Spleen (tissue), 11 donors: ENCODE data around the gene PAPPA. TPM values are rescaled to one million over a fixed set of nuclear protein-coding genes. Genes with fewer than 3 reads are reported as not detected.

Experiments used
- DNase-seq: peaks from one replicate; pipeline ENCODE4 v3.0.0-alpha.2; 2020
- H3K27ac ChIP-seq, 8 donors: fragments of 200-600 bp; sonication (generic) in 7 of 8; 1 replicate in 4 of 8; 2 replicates in 4 of 8; pipeline versions ENCODE4 v1.5.0 to v1.8.0; 2016 to 2021; ENCODE audit warnings: inconsistent platforms in 4 of 8, mild to moderate bottlenecking in 4 of 8, moderate library complexity in 1 of 8
- H3K27me3 ChIP-seq, 7 donors: fragments of 200-600 bp; sonication (generic) in 6 of 7; replicated peaks in 1 of 7; 1 replicate in 4 of 7; 2 replicates in 3 of 7; pipeline versions ENCODE4 v1.5.0 to v1.8.0; 2016 to 2021; ENCODE audit warnings: inconsistent platforms in 3 of 7, mild to moderate bottlenecking in 1 of 7
- H3K36me3 ChIP-seq, 6 donors: fragments of 200-600 bp; sonication (generic) in 5 of 6; 1 replicate in 4 of 6; 2 replicates in 2 of 6; pipeline versions ENCODE4 v1.5.0 to v1.8.0; 2016 to 2021; ENCODE audit warnings: inconsistent platforms in 2 of 6
- H3K4me1 ChIP-seq, 6 donors: fragments of 200-600 bp; sonication (generic) in 5 of 6; 1 replicate in 3 of 6; 2 replicates in 3 of 6; pipeline versions ENCODE4 v1.5.0 to v1.8.0; 2016 to 2021; ENCODE audit warnings: inconsistent platforms in 3 of 6
- H3K4me3 ChIP-seq, 8 donors: fragments of 200-600 bp; sonication (generic) in 7 of 8; 1 replicate in 4 of 8; 2 replicates in 4 of 8; pipeline versions ENCODE4 v1.5.0 to v1.8.0; 2016 to 2021; ENCODE audit warnings: inconsistent platforms in 4 of 8, mild to moderate bottlenecking in 4 of 8, moderate library complexity in 2 of 8
- H3K9me3 ChIP-seq, 8 donors: fragments of 200-600 bp; sonication (generic) in 7 of 8; 1 replicate in 4 of 8; 2 replicates in 4 of 8; pipeline versions ENCODE4 v1.5.0 to v1.8.0; 2016 to 2021; ENCODE audit warnings: inconsistent platforms in 4 of 8
- POLR2A ChIP-seq, 3 donors: fragments of 450-650 bp; IDR thresholded peaks; one replicate each; pipeline ENCODE4 v1.5.1; 2017; ENCODE audit warnings: antibody characterized with exemption in 3 of 3, mild to moderate bottlenecking in 1 of 3
- POLR2AphosphoS5 ChIP-seq, 3 donors: sonication (generic); formaldehyde crosslinking; IDR thresholded peaks; one replicate each; pipeline ENCODE4 v1.5.1; 2017; ENCODE audit warnings: antibody characterized with exemption in 3 of 3
- WGBS, 5 donors: extraction: QIAGEN DNeasy Blood & Tissue Kit in 3 of 5; methylation state at CpG; one replicate each; pipeline versions ENCODE4 v1.1.5 to v1.1.7; 2013 to 2018; 5-methylcytosine and 5-hydroxymethylcytosine counted together
- intact Hi-C: fragments of 100-400 bp; cut with DNase I; formaldehyde crosslinking; loops from one replicate; pipeline ENCODE4 v1.15.0; 2023; ENCODE audit warnings: low total_unique reads
- polyA plus RNA-seq, 3 donors: library from polyadenylated mRNA; stranded (reverse); fragments of 200-250 nt; gene quantifications; one replicate each; pipeline ENCODE4 v1.2.1, GENCODE V29; 2013
- total RNA-seq, 7 donors: library from RNA; depleted of rRNA in 3 of 7; stranded (reverse); fragments of >200 nt in 3 of 7; fragmentation: NEBNext Ultra II Directional in 4 of 7; extraction: Animal tissue kit (Norgen Biotek cat#: 25700) in 4 of 7; gene quantifications; one replicate each; pipeline versions ENCODE4 v1.1.0 to v1.2.1, GENCODE V29; 2016 to 2021
- TF ChIP-seq, protein P1 (sequence below), 11 experiments: fragments of 200-600 bp in 7 of 11; fragments of 450-650 bp in 4 of 11; sonication (generic) in 4 of 11; IDR thresholded peaks in 8 of 11; conservative IDR thresholded peaks in 3 of 11; 1 replicate in 7 of 11; 2 replicates in 4 of 11; pipeline versions ENCODE4 v1.4.0 to v1.8.0; 2016 to 2021; ENCODE audit warnings: antibody characterized with exemption in 11 of 11, inconsistent platforms in 4 of 11, mild to moderate bottlenecking in 1 of 11
- donor health status: healthy with polysubstance abuse.
- donor health status: DM: no; HTN: no; CAD: no; lungs with moderate emphysema.
- donor health status: DM: no; HTN: no; CAD: no.
- donor health status: Bipolar disorder and iron deficiency.
- donor health status: healthy.
- donor health status: DM: no; HTN: no; CAD: no.
- donor health status: DM: yes; HTN: yes; CAD: no.

PAPPA gene
- total and polyA plus RNA-seq, 10 donors, result 0.13 to 1.4 (median 0.45) TPM

GRCh38 chr9:116309900-116310611, 156.5 kb downstream of the PAPPA start:
- Histone ChIP-seq H3K9me3 (no peaks in the 10 kb centered on the region), H3K27ac (no peak overlapping the region), H3K4me3 (no peak overlapping the region), H3K27me3 (no peaks in the 10 kb centered on the region), H3K4me1 (no peaks in the 10 kb centered on the region), H3K36me3 (no peaks in the 10 kb centered on the region)
- intact Hi-C loops, result no loop called here
- TF ChIP-seq, protein P1, sequence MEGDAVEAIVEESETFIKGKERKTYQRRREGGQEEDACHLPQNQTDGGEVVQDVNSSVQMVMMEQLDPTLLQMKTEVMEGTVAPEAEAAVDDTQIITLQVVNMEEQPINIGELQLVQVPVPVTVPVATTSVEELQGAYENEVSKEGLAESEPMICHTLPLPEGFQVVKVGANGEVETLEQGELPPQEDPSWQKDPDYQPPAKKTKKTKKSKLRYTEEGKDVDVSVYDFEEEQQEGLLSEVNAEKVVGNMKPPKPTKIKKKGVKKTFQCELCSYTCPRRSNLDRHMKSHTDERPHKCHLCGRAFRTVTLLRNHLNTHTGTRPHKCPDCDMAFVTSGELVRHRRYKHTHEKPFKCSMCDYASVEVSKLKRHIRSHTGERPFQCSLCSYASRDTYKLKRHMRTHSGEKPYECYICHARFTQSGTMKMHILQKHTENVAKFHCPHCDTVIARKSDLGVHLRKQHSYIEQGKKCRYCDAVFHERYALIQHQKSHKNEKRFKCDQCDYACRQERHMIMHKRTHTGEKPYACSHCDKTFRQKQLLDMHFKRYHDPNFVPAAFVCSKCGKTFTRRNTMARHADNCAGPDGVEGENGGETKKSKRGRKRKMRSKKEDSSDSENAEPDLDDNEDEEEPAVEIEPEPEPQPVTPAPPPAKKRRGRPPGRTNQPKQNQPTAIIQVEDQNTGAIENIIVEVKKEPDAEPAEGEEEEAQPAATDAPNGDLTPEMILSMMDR (IDR thresholded peaks at IDR 0.05 in 8 of 11, conservative IDR thresholded peaks at IDR 0.05 in 3 of 11), result no peak
- TF ChIP-seq POLR2AphosphoS5 (IDR thresholded peaks at IDR 0.05) (no peak), POLR2A (IDR thresholded peaks at IDR 0.05) (no peak)
- DNase-seq, result no peak
- WGBS, 5 donors, result 74 to 84% (median 82%) methylated on average over 3 of the region's 3 CpGs

GRCh38 chr9:116312221-116312620, 158.6 kb downstream of the PAPPA start:
- intact Hi-C loops, result no loop called here
- 88 to 94% (median 93%) methylated on average over 2 of the region's 2 CpGs for WGBS, 5 donors

DNA sequence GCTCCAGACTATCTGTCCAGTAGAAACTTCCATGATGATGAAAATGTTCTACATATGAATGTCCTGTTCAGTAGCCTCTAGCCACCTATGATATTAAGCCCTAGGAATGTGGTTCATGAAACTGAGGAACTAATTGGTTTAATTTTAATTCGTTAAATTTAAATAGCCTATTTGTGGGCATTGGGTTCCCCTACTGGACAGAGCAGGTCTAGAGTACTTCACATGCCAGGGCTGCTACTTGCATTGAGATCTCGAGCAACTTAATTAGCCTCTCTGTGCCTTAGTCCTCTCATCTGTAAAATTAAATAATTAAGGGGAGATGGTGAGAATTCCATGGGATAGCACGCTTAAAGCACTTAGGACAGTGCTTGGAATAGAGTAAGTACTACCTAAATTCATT, 160.0 kb downstream of the PAPPA start:
- Histone ChIP-seq H3K27me3 (no peaks in the 10 kb centered on the region), H3K4me1 (no peaks in the 10 kb centered on the region), H3K9me3 (no peaks in the 10 kb centered on the region), H3K27ac (no peak overlapping the region), H3K4me3 (no peak overlapping the region), H3K36me3 (no peaks in the 10 kb centered on the region)
- no peak for DNase-seq
- WGBS, 5 donors, result 83 to 95% (median 86%) methylated on average over 3 of the region's 3 CpGs
- intact Hi-C loops, result no loop called here
- TF ChIP-seq POLR2A (IDR thresholded peaks at IDR 0.05), result no peak
- TF ChIP-seq, protein P1 (IDR thresholded peaks at IDR 0.05 in 8 of 11, conservative IDR thresholded peaks at IDR 0.05 in 3 of 11), result no peak
- TF ChIP-seq POLR2AphosphoS5 (IDR thresholded peaks at IDR 0.05), result no peak

More at GRCh38 chr9:116312221-116312620, 158.6 kb downstream of the PAPPA start:
- Histone ChIP-seq H3K36me3 (no peaks in the 10 kb centered on the region), H3K4me1 (no peaks in the 10 kb centered on the region), H3K9me3 (no peaks in the 10 kb centered on the region), H3K27me3 (no peaks in the 10 kb centered on the region), H3K27ac (no peak overlapping the region), H3K4me3 (no peak overlapping the region)
- no peak for DNase-seq
- TF ChIP-seq, protein P1 (IDR thresholded peaks at IDR 0.05 in 8 of 11, conservative IDR thresholded peaks at IDR 0.05 in 3 of 11), result no peak
- no peak for TF ChIP-seq POLR2AphosphoS5 (IDR thresholded peaks at IDR 0.05)
- TF ChIP-seq POLR2A (IDR thresholded peaks at IDR 0.05), result no peak

- H3K4me1 ChIP-seq, result no peaks in the 10 kb centered on the region
- H3K4me3 ChIP-seq, result no peak overlapping the region
- intact Hi-C loops, result no loop called here
- TF ChIP-seq POLR2AphosphoS5 (IDR thresholded peaks at IDR 0.05), result no peak
- TF ChIP-seq, protein P1 (IDR thresholded peaks at IDR 0.05 in 8 of 11, conservative IDR thresholded peaks at IDR 0.05 in 3 of 11), result no peak
- no peak for TF ChIP-seq POLR2A (IDR thresholded peaks at IDR 0.05)
- no peak for DNase-seq
- no peaks in the 10 kb centered on the region for H3K36me3 ChIP-seq
- 83 to 100% (median 87%) methylated on average over 2 of the region's 2 CpGs for WGBS, 5 donors
- no peaks in the 10 kb centered on the region for H3K27me3 ChIP-seq
- no peaks in the 10 kb centered on the region for H3K9me3 ChIP-seq
- H3K27ac ChIP-seq, result no peak overlapping the region
Measured at GRCh38 chr9:116316246-116316645, 162.7 kb downstream of the PAPPA start.
